Stimulated activated naive CD4-positive, alpha-beta T cell (primary cell): ENCODE data around the gene NKD1.

Experiments used
- DNase-seq, 6 experiments: peaks; one replicate each; lab custom pipeline; 2025; lab: John Stamatoyannopoulos, UW

The NKD1 gene

DNA sequence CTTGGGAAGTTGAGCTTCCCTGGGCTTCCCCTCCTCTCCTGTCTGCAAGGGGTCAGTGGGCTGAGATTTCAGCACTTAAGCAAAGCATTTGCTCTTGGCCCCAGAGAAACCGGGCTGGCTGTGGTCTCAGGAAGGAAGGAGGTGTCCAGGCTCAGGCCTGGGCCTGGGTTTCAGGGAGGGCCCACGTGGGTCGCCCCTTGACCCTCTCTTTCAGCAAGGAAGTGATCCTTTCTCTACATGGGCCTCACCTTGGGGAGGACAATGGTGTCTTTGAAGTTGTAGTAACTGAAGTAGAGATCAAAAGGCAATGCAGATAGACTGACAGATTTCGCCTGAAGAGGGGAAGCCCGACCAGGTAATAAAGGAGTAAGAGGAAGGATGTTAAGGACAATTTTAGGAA, 147.9 kb downstream of the NKD1 start:
- no peak for DNase-seq

DNA sequence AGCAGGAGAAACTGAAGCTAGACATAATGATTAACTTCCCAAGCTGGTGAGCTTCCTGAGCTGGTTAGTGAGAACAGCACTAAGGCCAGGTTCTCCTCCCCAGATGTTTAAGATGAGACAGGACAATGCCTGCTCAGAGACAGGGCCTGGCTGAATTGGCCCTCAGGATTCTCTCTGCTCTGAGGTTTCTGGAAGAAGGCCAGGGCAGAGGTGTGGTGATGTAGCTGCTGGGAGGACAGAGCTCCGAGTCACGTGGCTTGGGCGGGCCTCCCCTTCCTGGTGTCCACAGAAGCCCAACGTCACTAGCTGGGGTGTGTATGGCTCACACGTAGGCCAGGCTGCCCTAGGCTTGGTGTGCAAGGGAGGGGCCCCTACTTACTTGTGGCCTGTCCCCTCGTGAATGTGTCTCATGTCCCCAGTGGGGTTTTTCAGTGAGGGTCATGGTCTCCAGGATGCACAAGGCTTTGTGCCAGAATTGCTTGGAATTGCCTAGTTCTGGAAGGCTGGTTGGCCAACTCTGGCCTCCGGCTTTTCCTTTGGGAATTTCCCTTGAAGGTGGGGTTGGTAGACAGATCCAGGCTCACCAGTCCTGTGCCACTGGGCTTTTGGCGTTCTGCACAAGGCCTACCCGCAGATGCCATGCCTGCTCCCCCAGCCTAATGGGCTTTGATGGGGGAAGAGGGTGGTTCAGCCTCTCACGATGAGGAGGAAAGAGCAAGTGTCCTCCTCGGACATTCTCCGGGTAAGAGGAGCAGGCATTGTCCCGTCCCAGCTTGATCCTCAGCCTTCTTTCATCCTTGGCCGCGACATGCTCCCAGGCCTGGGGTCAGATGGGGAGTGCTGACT, 148.6 kb downstream of the NKD1 start:
- DNase-seq, result no peak

GRCh38 chr16:50697421-50697715, 149.2 kb downstream of the NKD1 start:
- DNase-seq, result no peak

DNA sequence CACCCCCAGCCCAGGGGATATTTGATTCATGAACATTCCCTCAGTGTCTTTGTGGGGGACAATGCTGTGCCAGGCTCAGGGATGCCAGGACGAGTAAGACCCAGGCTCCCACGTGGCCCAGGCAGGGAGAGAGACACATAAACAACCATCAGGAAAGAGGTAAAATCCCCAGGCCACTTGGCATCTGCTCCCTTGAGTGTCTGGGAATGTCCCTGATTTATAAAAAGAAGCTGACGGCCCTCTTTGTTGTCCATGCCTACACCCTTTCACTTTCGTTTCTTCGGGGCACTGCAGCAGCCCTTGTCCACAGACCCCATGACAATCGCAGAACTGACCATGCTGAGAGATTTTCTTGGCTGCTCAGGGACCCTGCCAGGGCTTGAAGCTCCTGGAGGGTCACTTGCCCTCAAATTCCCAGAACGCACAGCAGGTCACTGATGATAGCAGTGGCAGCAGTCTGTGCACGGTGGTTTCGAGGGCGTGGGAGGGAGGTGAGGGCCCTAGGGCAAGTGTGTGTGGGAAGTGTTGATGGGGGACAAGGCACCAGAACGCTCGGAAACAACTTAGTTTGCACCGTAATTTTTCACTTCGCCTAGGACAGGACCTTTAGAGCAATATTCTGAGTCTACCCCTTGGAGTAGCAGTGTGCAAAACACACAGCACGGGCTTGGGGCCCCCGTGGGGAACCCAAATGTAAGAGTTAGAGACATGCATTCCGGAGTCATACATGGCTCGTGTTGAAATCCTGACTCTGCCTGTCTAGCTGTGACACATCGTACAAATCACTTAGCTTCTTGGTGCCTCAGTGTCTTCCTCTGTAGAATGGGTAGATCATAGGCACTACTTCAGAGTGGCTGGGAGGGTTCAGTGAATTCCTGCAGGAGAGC, 149.9 kb downstream of the NKD1 start:
- no peak for DNase-seq
